ENCODE data around the gene POTEB2.
"Not testable (repeated sequence)": the region's sequence is repeated elsewhere in the genome, so short reads cannot be mapped to it uniquely, and the experiment has no call there.

POTEB2 gene

GRCh38 chr15:20866214-20866613, at the start of gene POTEB2:
Gene POTEB2, minus strand, starts transcription at chr15:20866314. Its CDS starts 33 bp downstream, at chr15:20866281.
- not testable (repeated sequence) for DNase-seq

GRCh38 chr15:20879916-20880315, 13.8 kb upstream of the POTEB2 start:
- DNase-seq, result not testable (repeated sequence)

- not testable (repeated sequence) for DNase-seq
These were observed 12.3 kb upstream of the POTEB2 start for GRCh38 chr15:20878464-20878863.

GRCh38 chr15:20877819-20878218, 11.7 kb upstream of the POTEB2 start:
- DNase-seq, result not testable (repeated sequence)

Data from DMS53 (cell line).